DND-41 (cell line): ENCODE measurements around the gene BCL2L13.

Experiments used
- ATAC-seq: fragments of 200-7000 bp; cut with Tn5 transposase; 3 replicates; pipeline ENCODE4 v1.9.1; 2021; ENCODE audit warnings: low read depth; ENCODE audit not compliant: insufficient read depth
- DNase-seq: peaks from one replicate; pipeline ENCODE4 v3.0.0-alpha.2; 2020
- H2AFZ ChIP-seq: 2 replicates; pipeline ENCODE4 v1.6.0; 2012; ENCODE audit warnings: low read depth, low read length
- H3K27ac ChIP-seq: 2 replicates; pipeline ENCODE4 v1.5.1; 2012; ENCODE audit warnings: low read length, inconsistent platforms
- H3K27me3 ChIP-seq: fragments of 200-600 bp; sonication (generic); 2 replicates; pipeline ENCODE4 v1.6.0; 2012; ENCODE audit warnings: low read length, mild to moderate bottlenecking, inconsistent platforms; ENCODE audit not compliant: insufficient read depth, poor library complexity
- H3K36me3 ChIP-seq: 2 replicates; pipeline ENCODE4 v1.5.1; 2012; ENCODE audit warnings: low read length, inconsistent platforms; ENCODE audit not compliant: insufficient read depth
- H3K4me1 ChIP-seq: 2 replicates; pipeline ENCODE4 v1.5.1; 2012; ENCODE audit warnings: mild to moderate bottlenecking, low read length; ENCODE audit not compliant: insufficient read depth
- H3K4me2 ChIP-seq: 2 replicates; pipeline ENCODE4 v1.6.0; 2012; ENCODE audit warnings: mild to moderate bottlenecking, moderate library complexity, low read length, inconsistent platforms; ENCODE audit not compliant: insufficient read depth
- H3K4me3 ChIP-seq, 2 experiments: fragments of 200-600 bp in 1 of 2; shearing (Covaris generic) in 1 of 2; 2 replicates each; pipeline ENCODE4 v1.5.1; 2012 to 2016; ENCODE audit warnings: inconsistent platforms in 2 of 2, low read length in 2 of 2, mild to moderate bottlenecking in 2 of 2, low read depth in 1 of 2, moderate library complexity in 1 of 2
- H3K79me2 ChIP-seq: 2 replicates; pipeline ENCODE4 v1.6.0; 2012; ENCODE audit warnings: low read length, inconsistent platforms; ENCODE audit not compliant: insufficient read depth
- H3K9ac ChIP-seq: 2 replicates; pipeline ENCODE4 v1.6.0; 2012; ENCODE audit warnings: low read depth, mild to moderate bottlenecking, inconsistent platforms, low read length, moderate library complexity
- H3K9me3 ChIP-seq: 2 replicates; pipeline ENCODE4 v1.5.1; 2012; ENCODE audit warnings: low read length, moderate library complexity, mild to moderate bottlenecking, inconsistent platforms; ENCODE audit not compliant: insufficient read depth, severe bottlenecking
- H4K20me1 ChIP-seq: 2 replicates; pipeline ENCODE4 v1.6.0; 2012; ENCODE audit warnings: low read length; ENCODE audit not compliant: insufficient read depth
- CTCF ChIP-seq: IDR thresholded peaks from 2 replicates; pipeline ENCODE4 v1.5.1; 2012; ENCODE audit warnings: borderline replicate concordance, low read length, moderate library complexity, mild to moderate bottlenecking; ENCODE audit not compliant: poor library complexity, severe bottlenecking; ENCODE audit errors: extremely low read depth
- EZH2 ChIP-seq: IDR thresholded peaks from 3 replicates; pipeline ENCODE4 v1.6.1; 2012; ENCODE audit warnings: borderline replicate concordance, low read depth, mild to moderate bottlenecking, moderate library complexity, low read length, inconsistent platforms; ENCODE audit not compliant: severe bottlenecking

Gene BCL2L13

GRCh38 chr22:17678817-17679385 is 40.3 kb downstream of the BCL2L13 start:
- Histone ChIP-seq H4K20me1 (no peaks in the 10 kb centered on the region), H3K27me3 (no peaks in the 10 kb centered on the region), H3K4me1 (no peaks in the 10 kb centered on the region), H3K79me2 (0 out of 2 replicates have a peak, but pooled peaks cover 3% of the 10 kb centered on the region), H3K4me2 (no peak overlapping the region), H3K9me3 (no peaks in the 10 kb centered on the region), H3K4me3 (no peak overlapping the region), H3K9ac (no peak overlapping the region), H2AFZ (no peak overlapping the region), H3K36me3 (no peaks in the 10 kb centered on the region; the same call in 1 of the 2 replicates), H3K27ac (no peak overlapping the region)
- ATAC-seq (no peak), DNase-seq (no peak)
- no peak for TF ChIP-seq CTCF
- TF ChIP-seq EZH2 = no peak

- no peak for DNase-seq
- Histone ChIP-seq H3K9ac (no peak overlapping the region), H3K4me3 (no peak overlapping the region), H2AFZ (no peak overlapping the region), H3K36me3 (peaks cover 11% of the 10 kb centered on the region; the same call in 1 of the 2 replicates), H3K27ac (no peak overlapping the region), H3K9me3 (no peaks in the 10 kb centered on the region), H4K20me1 (no peaks in the 10 kb centered on the region), H3K4me1 (no peaks in the 10 kb centered on the region), H3K4me2 (no peak overlapping the region), H3K79me2 (no peaks in the 10 kb centered on the region), H3K27me3 (no peaks in the 10 kb centered on the region)
- TF ChIP-seq CTCF (no peak), EZH2 (no peak)
- ATAC-seq = no peak
These were observed 45.7 kb downstream of the BCL2L13 start for GRCh38 chr22:17684245-17684644.

- Histone ChIP-seq H3K4me2 (no peak overlapping the region), H2AFZ (no peak overlapping the region), H4K20me1 (no peaks in the 10 kb centered on the region), H3K4me3 (no peak overlapping the region), H3K4me1 (no peaks in the 10 kb centered on the region), H3K79me2 (no peaks in the 10 kb centered on the region), H3K9me3 (no peaks in the 10 kb centered on the region), H3K27ac (no peak overlapping the region), H3K36me3 (peaks cover 17% of the 10 kb centered on the region), H3K27me3 (no peaks in the 10 kb centered on the region), H3K9ac (no peak overlapping the region)
- DNase-seq (no peak), ATAC-seq (no peak)
- no peak for TF ChIP-seq EZH2
- TF ChIP-seq CTCF = no peak
These were observed 54.3 kb downstream of the BCL2L13 start for GRCh38 chr22:17692841-17693240.

GRCh38 chr22:17694193-17694592 is 55.6 kb downstream of the BCL2L13 start:
- Histone ChIP-seq H3K4me2 (no peak overlapping the region), H3K4me3 (no peak overlapping the region), H3K9me3 (no peaks in the 10 kb centered on the region), H3K27me3 (no peaks in the 10 kb centered on the region), H4K20me1 (no peaks in the 10 kb centered on the region), H3K9ac (no peak overlapping the region), H2AFZ (no peak overlapping the region), H3K4me1 (no peaks in the 10 kb centered on the region), H3K36me3 (peaks cover 13% of the 10 kb centered on the region), H3K27ac (no peak overlapping the region), H3K79me2 (no peaks in the 10 kb centered on the region)
- no peak for DNase-seq
- no peak for ATAC-seq
- TF ChIP-seq EZH2 = no peak
- TF ChIP-seq CTCF = no peak
